Measurements from ENCODE around the gene CCDC82. TPM values are rescaled to one million over a fixed set of nuclear protein-coding genes. Genes with fewer than 3 reads are reported as not detected.

The CCDC82 gene
- total RNA-seq, 1 donor from 2014 or later, result 12.7 TPM

- intact Hi-C loops (cut with DNase I), result no loop called here
- DNase-seq (no peak), ATAC-seq (ENCODE audit: poor library complexity) (no peak)
Measured at GRCh38 chr11:96373826-96374225, 15.9 kb downstream of the CCDC82 start.

DNA sequence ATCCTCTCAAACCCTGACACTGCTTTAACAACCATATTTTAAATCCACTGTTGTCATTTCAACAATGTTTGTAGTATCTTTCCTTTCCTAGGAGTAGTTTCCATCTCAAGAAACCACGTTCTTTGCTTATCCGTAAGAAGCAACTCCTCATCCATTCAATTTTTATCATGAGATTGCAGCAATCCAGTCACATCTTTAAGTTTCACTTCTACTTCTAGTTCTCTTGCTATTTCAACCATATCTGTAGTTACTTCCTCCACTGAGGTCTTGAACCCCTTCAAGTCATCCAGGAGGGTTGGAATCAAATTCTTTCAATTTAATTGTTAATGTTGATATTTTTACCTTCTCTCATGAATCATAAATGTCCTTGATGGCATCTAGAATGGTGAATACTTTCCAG, 22.4 kb downstream of the CCDC82 start:
- ATAC-seq (ENCODE audit: poor library complexity) (no peak), DNase-seq (no peak)
- intact Hi-C loops (cut with DNase I), result no loop called here

DNA sequence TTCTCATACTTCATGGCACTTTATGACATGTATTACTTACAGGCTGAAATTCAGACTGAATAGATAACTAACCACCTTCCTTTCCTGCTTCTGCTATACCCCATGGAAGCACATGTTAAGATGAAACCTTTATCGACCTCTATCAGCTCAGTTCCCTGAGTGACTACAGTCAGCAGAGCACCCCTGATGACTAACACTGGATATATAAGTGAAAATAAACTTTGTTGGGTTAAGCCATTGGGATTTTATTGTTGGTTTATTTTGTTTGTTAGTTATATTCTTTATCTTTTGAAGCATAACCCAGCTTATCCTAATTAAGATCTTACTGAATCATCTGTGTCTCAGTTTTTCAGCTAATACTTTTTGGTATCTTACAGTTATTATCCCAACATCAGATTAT, 23.7 kb downstream of the CCDC82 start:
- ATAC-seq (ENCODE audit: poor library complexity) (no peak), DNase-seq (no peak)
- intact Hi-C loops (cut with DNase I), result no loop called here

- intact Hi-C loops (cut with DNase I), result no loop called here
- DNase-seq (no peak), ATAC-seq (ENCODE audit: poor library complexity) (no peak)
Measured at GRCh38 chr11:96365493-96365892, 24.2 kb downstream of the CCDC82 start.

DNA sequence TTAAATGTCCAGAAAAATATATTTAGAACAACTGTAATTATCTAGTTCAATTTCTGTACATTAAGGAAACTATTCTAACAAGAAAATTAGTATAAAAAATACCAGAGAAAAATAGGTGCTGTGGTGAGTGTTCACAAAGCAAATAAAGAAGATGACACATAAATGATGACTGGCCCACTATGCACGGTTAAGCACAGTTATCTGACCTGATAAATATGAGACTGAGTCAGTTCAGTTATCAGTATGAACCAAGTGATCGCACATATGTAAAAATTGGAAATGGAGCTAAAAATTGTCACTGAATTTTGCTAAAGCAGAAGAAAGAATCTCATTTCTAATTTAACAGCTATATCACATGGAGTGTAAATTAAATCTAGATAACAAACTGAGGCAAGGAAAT, 27.9 kb downstream of the CCDC82 start:
- intact Hi-C loops (cut with DNase I), result no loop called here
- no peak for DNase-seq
- ATAC-seq (ENCODE audit: poor library complexity), result no peak

- intact Hi-C loops (cut with DNase I), result no loop called here
- ATAC-seq (ENCODE audit: poor library complexity), result no peak
Measured at GRCh38 chr11:96358321-96358720, 31.4 kb downstream of the CCDC82 start.

DNA sequence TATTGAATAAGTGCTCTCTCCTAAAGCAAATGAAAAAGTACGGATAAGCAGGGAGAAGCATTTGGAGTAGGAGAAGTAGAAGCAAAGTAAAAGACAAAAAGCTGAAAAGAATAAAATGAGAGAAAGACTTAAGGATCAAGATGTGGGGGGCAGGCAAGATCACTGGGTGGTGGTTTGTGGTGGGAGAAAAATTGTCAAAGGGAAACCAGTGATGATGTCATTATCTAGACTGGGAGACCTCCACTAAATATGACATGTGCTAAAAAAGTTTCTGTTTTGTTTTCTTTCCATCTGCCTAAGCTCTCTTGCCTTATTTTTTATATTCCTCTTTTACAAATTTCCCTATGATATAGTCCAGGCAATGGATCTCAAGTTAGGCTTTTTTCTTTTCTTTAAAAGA, 31.9 kb downstream of the CCDC82 start:
- no peak for ATAC-seq (ENCODE audit: poor library complexity)
- intact Hi-C loops (cut with DNase I), result no loop called here
- DNase-seq, result no peak

More at GRCh38 chr11:96358321-96358720, 31.4 kb downstream of the CCDC82 start:
- no peak for DNase-seq

DNA sequence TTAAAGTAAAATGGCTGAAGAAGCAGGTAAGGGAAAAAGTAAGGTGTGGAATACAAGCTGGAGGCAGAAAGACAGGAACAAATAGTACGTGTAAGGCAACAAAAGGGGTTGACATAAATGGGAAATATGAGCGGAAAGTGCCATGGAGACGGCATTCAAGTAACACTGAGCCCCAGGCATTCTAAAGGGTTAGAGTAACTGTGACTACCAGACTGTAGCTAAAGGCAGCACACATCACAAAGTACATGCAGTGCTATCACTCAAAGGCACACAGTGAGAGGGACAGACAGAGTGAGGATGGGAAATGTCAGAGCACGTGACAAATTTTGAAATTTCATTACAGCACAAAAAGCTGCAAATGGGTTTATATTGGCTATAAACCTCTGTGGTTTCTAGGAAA, 32.9 kb downstream of the CCDC82 start:
- ATAC-seq (ENCODE audit: poor library complexity), result no peak
- intact Hi-C loops (cut with DNase I), result no loop called here
- no peak for DNase-seq

GRCh38 chr11:96342961-96343711, 46.6 kb downstream of the CCDC82 start, which contains the start of gene MAML2:
MAML2 (minus strand) TSS chr11:96343195; CDS start chr11:96341895, 1,300 bp downstream.
- ATAC-seq (ENCODE audit: poor library complexity) (peak; percentile 95), DNase-seq (peak; percentile 95)
- intact Hi-C loops (cut with DNase I), result loop anchor here (2.0 to 5.0 kb wide), 2 partner anchors 288 to 501 kb away; no protein-coding TSS in a partner anchor

DNA sequence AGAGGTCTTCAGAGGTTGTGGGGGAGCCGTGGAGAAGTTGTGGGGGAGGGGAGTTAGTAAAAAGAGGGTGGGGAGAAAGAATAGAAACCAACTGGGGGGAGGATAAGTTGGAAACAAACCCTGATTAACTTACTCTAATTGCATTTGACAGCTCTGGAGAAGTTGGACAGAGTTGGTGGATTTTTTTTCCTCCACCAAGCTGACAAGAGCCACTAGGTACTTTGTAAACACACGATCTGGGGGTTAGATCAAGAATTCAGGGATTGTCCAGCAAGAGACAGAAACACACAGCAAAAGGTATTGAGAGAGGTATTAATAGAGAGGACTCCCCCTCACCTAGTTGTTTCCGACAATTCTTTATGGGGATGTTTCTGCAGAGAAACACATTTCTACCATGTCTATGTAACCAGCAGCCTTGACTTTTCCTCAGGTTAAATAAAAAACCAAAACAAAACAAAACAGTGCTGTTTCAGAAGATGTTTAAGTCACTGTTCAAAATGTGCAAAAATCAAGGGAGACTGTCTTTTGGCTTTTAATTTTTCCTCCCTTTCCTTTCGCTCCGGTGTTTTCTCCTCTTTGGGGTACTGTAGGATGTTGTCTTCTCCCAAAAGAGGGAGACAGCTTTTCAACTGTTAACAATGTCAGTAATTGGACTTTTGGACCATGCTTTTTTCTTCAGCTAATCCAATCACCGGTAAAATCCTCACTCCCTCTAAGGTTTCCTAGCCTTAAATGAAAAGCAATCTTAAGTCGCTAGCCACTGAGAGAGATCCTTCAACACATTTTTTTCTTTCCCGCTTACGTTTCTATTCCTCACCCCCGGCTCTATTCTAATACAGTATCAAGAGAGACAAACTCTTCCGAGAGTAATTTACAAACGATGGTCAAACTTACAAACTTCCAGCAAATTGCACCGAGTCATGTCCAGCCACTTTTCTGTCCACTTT, 47.4 kb downstream of the CCDC82 start:
- DNase-seq (no peak), ATAC-seq (ENCODE audit: poor library complexity) (peak; percentile 2)
- intact Hi-C loops (cut with DNase I), result loop anchor here (2.0 to 5.0 kb wide), 2 partner anchors 287 to 500 kb away; no protein-coding TSS in a partner anchor

- intact Hi-C loops (cut with DNase I), result loop anchor here (2.0 to 5.0 kb wide), 2 partner anchors 287 to 499 kb away; no protein-coding TSS in a partner anchor
- ATAC-seq (ENCODE audit: poor library complexity) (peak; percentile 23), DNase-seq (peak; percentile 54)
Measured at GRCh38 chr11:96341211-96342013, 48.3 kb downstream of the CCDC82 start.

DNA sequence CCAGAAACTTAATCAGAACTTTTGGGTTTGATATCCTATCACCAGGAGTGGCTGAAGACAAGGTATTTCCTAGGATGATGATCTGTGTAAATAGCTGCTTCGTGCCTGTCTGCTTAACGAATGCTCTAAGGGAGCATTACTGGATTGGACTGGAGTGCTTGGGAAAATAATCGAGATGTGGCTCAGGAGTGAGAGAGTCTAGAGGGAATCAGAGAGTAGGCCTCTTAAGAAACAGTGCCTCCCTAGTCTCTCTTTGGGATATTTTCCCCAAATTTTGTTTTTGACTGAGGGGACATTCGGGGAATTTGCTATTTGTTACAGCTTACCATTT, 49.2 kb downstream of the CCDC82 start:
- DNase-seq, result no peak
- ATAC-seq (ENCODE audit: poor library complexity), result no peak

GRCh38 chr11:96339706-96340554, 49.8 kb downstream of the CCDC82 start:
- intact Hi-C loops (cut with DNase I), result loop anchor here (5.0 kb wide), 1 partner anchor 498 kb away; no protein-coding TSS in a partner anchor
- DNase-seq, result no peak
- no peak for ATAC-seq (ENCODE audit: poor library complexity)

More for the DNA sequence above, 49.2 kb downstream of the CCDC82 start:
- intact Hi-C loops (cut with DNase I), result loop anchor here (5.0 kb wide), 1 partner anchor 498 kb away; no protein-coding TSS in a partner anchor

- intact Hi-C loops (cut with DNase I), result no loop called here
- ATAC-seq (ENCODE audit: poor library complexity) (peak; percentile 48), DNase-seq (peak; percentile 55)
Measured at GRCh38 chr11:96338910-96339705, 50.6 kb downstream of the CCDC82 start.

DNA sequence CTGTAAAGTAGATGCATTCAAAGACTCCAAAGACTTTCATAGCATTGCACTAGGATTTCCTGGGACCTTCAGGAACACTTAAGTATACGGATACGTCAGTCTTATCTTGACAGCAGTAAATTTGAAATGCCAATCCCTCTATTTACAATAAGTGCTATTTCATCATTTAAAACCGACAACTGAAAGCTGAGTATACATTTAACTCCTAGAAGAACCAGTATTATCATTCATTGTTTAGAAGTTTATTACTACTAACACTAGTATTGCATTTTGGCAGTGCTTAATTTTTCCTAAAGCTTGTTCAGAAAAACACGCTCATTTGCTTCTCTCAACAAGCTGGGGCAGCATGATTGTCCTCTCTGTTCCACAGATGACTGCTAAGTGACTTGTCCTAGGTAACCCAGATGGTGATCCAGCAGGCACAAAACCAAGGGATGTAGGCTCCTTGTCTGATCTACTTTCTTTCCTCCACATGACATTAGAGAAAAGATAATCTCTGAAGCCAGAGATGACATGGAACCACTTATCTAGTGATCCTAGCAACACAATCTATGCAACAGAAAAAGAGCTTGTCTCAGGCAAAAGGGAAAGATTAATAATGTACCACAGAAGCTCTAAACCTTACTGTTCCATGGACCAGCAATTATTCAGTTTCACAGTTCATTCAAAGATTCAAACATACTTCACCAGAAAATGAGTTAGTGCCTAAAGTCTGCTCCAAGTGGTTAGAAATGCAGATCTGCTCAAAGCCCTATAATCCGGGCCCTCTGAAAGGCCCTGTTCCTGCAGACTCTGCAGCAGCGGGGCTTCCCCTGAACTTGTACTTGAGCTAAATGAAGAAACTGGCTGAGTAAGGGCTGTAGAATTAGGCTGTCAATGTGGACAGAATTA, 51.9 kb downstream of the CCDC82 start:
- intact Hi-C loops (cut with DNase I), result no loop called here
- ATAC-seq (ENCODE audit: poor library complexity) (peak; percentile 19), DNase-seq (no peak)

DNA sequence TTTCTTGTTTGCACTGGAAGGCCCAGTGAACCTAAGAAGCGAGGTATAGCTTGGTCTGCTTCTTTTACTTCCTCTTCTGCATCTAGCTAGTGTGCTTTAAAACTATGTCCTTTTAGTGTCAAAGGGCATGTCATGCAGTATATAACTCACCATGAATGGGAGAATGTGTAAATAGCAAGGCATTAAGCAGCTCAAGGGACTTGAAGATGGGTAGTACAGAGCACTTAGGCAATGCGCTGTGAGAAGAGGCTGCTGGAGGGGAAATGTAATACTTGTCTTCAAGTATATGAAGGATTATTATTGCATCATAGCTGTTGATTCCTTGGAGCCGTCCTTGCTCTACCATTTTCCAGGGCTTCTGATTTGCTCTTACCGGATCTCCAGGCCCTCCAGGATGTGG, 54.3 kb downstream of the CCDC82 start:
- intact Hi-C loops (cut with DNase I), result no loop called here
- ATAC-seq (ENCODE audit: poor library complexity), result no peak

More for the DNA sequence above, 54.3 kb downstream of the CCDC82 start:
- DNase-seq, result no peak

Measured in Right ventricle myocardium superior (tissue), 1 donor.